Measurements from ENCODE around the gene ETS1.

GRCh38 chr11:128564642-128565245 is 22.6 kb downstream of the ETS1 start:
- TF ChIP-seq POLR2AphosphoS5 (IDR thresholded peaks at IDR 0.05; ENCODE audit: low read depth, low read length) (no peak), CTCF (IDR thresholded peaks at IDR 0.05) (no peak)
